Heart right ventricle (tissue), 16 donors: ENCODE measurements around the gene HSF5. TPM values are rescaled to one million over a fixed set of nuclear protein-coding genes. Genes with fewer than 3 reads are reported as not detected.

ENCODE experiments used
- ATAC-seq, 8 donors: fragments of 200-7000 bp; cut with Tn5 transposase; one replicate each; pipeline ENCODE4 v1.9.1; 2020; ENCODE audit warnings: mild to moderate bottlenecking in 8 of 8, moderate library complexity in 8 of 8, moderate number of reproducible peaks in 1 of 8
- DNase-seq, 2 donors: peaks; one replicate each; pipeline ENCODE4 v3.0.0-alpha.2; 2020
- H3K27ac ChIP-seq, 10 donors: fragments of 200-600 bp; sonication (generic) in 2 of 10; one replicate each; pipeline versions ENCODE4 v1.5.0 to v1.8.0; 2020 to 2022; ENCODE audit warnings: mild to moderate bottlenecking in 3 of 10
- H3K27me3 ChIP-seq, 7 donors: fragments of 200-600 bp; one replicate each; pipeline ENCODE4 v1.8.0; 2021 to 2022; ENCODE audit warnings: mild to moderate bottlenecking in 2 of 7
- H3K36me3 ChIP-seq, 9 donors: fragments of 200-600 bp; sonication (generic) in 1 of 9; one replicate each; pipeline versions ENCODE4 v1.5.0 to v1.8.0; 2020 to 2022; ENCODE audit warnings: mild to moderate bottlenecking in 2 of 9
- H3K4me1 ChIP-seq, 9 donors: fragments of 200-600 bp; sonication (generic) in 1 of 9; one replicate each; pipeline versions ENCODE4 v1.5.0 to v1.8.0; 2020 to 2022; ENCODE audit warnings: mild to moderate bottlenecking in 4 of 9
- H3K4me3 ChIP-seq, 10 donors: fragments of 200-600 bp; sonication (generic) in 2 of 10; one replicate each; pipeline versions ENCODE4 v1.5.0 to v1.8.0; 2020 to 2022; ENCODE audit warnings: mild to moderate bottlenecking in 7 of 10, moderate library complexity in 2 of 10
- H3K9me3 ChIP-seq, 11 donors: fragments of 200-600 bp in 10 of 11; sonication (generic) in 2 of 11; one replicate each; pipeline versions ENCODE4 v1.5.0 to v1.8.0; 2013 to 2022; ENCODE audit warnings: mild to moderate bottlenecking in 2 of 11, control low read depth in 1 of 11, moderate library complexity in 1 of 11
- CTCF ChIP-seq, 9 donors: fragments of 200-600 bp; sonication (generic) in 2 of 9; IDR thresholded peaks; one replicate each; pipeline versions ENCODE4 v1.5.0 to v1.8.0; 2021 to 2022; ENCODE audit warnings: antibody characterized with exemption in 9 of 9, mild to moderate bottlenecking in 5 of 9, moderate library complexity in 1 of 9
- WGBS, 2 donors: extraction: QIAGEN DNeasy Blood & Tissue Kit; methylation state at CpG; one replicate each; pipeline ENCODE4 v1.1.7; 2013; ENCODE audit warnings: inconsistent platforms in 1 of 2; 5-methylcytosine and 5-hydroxymethylcytosine counted together
- intact Hi-C, 10 donors: fragments of 100-400 bp; cut with DNase I; formaldehyde crosslinking; loops; one replicate each; pipeline versions ENCODE4 v1.11.1 to v1.14.2; 2022
- polyA plus RNA-seq, 2 donors: library from polyadenylated mRNA; stranded (reverse); fragments of 200-250 nt; gene quantifications; one replicate each; pipeline ENCODE4 v1.2.3, GENCODE V29; 2013
- total RNA-seq, 10 donors: library from RNA; stranded (reverse); fragmentation: NEBNext Ultra II Directional in 3 of 10; extraction: Animal tissue kit (Norgen Biotek cat#: 25700) in 3 of 10; gene quantifications; one replicate each; pipeline versions ENCODE4 v1.2.1 to v1.2.4, GENCODE V29; 2021 to 2023
- donor health status: Arrhythmogenic right ventricular cardiomyopathy.
- donor health status: ischemic (EF 13 %, LVEDD 7.1; RV severe dilation, severe dysfunction).
- donor health status: healthy with polysubstance abuse.
- donor health status: DM: no; HTN: yes; CAD: no.
- donor health status: DM: no; HTN: no; CAD: no.
- donor health status: ischemic (EF 25% LVEDD 6.9; RV normal size, moderate dysfunction).
- donor health status: ischemic (EF 25% LVEDD 5.7; RV mildly dilated, moderate dysfunction).
- donor health status: healthy.
- donor health status: DM: yes; HTN: yes; CAD: no.
- donor health status: Ischemic cardiomyopathy.
- donor health status: ischemic (EF 35%, LVEDD 5.7; RV mildly dilated, moderate dysfunction).
- donor health status: nonischemic (EF 11% LVEDD 7.7; RV severe dilation, severe dysfunction).
- donor health status: DM: yes; HTN: yes; CAD: no.
- donor health status: PGD.
- donor health status: ischemic (EF 29% LVEDD 5.4; RV normal size, mild dysfunction).
- donor health status: nonischemic (EF 23%, LVEDD 6.1; RV moderate dilation, normal function).

The HSF5 gene
- total and polyA plus RNA-seq, 12 donors, result 0.04 to 0.14 (median 0.05) TPM; not detected in 9

- intact Hi-C loops, result no loop called here
- H3K9me3 ChIP-seq, result no peaks in the 10 kb centered on the region
- no peaks in the 10 kb centered on the region for H3K36me3 ChIP-seq
- peaks cover 0 to 19% (median 0%) of the 10 kb centered on the region in 7 donors for H3K27me3 ChIP-seq
- no peak for TF ChIP-seq CTCF (IDR thresholded peaks at IDR 0.05)
- no peak for DNase-seq
- no peak for ATAC-seq
- peaks cover 5 to 71% (median 47%) of the 10 kb centered on the region in 9 donors for H3K4me1 ChIP-seq
- H3K27ac ChIP-seq, result peak overlapping the region in 8 of 10 donors; percentile 41 to 87 (median 68)
- H3K4me3 ChIP-seq, result peak overlapping the region in 9 of 10 donors; percentile 57 to 75 (median 64)
- 63 to 76% methylated on average over 3 of the region's 3 CpGs for WGBS, 2 donors
Observed at GRCh38 chr17:58532555-58532951, 44.3 kb upstream of the HSF5 start.

GRCh38 chr17:58531661-58532554, 43.7 kb upstream of the HSF5 start:
- peak overlapping the region; percentile 44 to 75 (median 64) for H3K4me3 ChIP-seq
- peaks cover 0 to 19% (median 0%) of the 10 kb centered on the region in 7 donors for H3K27me3 ChIP-seq
- intact Hi-C loops, result loop anchor here in 1 of 10 donors (2.0 kb wide), 1 partner anchor 51 kb away; no protein-coding TSS in a partner anchor

GRCh38 chr17:58531122-58531521, 42.9 kb upstream of the HSF5 start:
- Histone ChIP-seq H3K36me3 (no peaks in the 10 kb centered on the region), H3K27ac (peak overlapping the region; percentile 25 to 87 (median 68)), H3K9me3 (no peaks in the 10 kb centered on the region), H3K4me1 (peaks cover 7 to 76% (median 54%) of the 10 kb centered on the region in 9 donors), H3K4me3 (peak overlapping the region; percentile 35 to 75 (median 64)), H3K27me3 (peaks cover 0 to 19% (median 0%) of the 10 kb centered on the region in 7 donors)
- 43 to 62% methylated on average over 3 of the region's 3 CpGs for WGBS, 2 donors
- ATAC-seq (no peak), DNase-seq (no peak)
- no peak for TF ChIP-seq CTCF (IDR thresholded peaks at IDR 0.05)
- intact Hi-C loops, result loop anchor here in 1 of 10 donors (2.0 kb wide), 1 partner anchor 52 kb away; no protein-coding TSS in a partner anchor

More at GRCh38 chr17:58531661-58532554, 43.7 kb upstream of the HSF5 start:
- Histone ChIP-seq H3K36me3 (no peaks in the 10 kb centered on the region), H3K4me1 (peaks cover 7 to 73% (median 50%) of the 10 kb centered on the region in 9 donors), H3K9me3 (no peaks in the 10 kb centered on the region), H3K27ac (peak overlapping the region; percentile 50 to 87 (median 68))
- ATAC-seq, result peak; percentile 75 to 91 (median 82)
- WGBS, 2 donors, result 1 to 2% methylated on average over 82 of the region's 82 CpGs
- no peak for TF ChIP-seq CTCF (IDR thresholded peaks at IDR 0.05)
- DNase-seq, result peak; percentile 53 to 78

- H3K27me3 ChIP-seq, result peaks cover 0 to 19% (median 0%) of the 10 kb centered on the region in 7 donors
- peak overlapping the region in 8 of 10 donors; percentile 25 to 87 (median 71) for H3K27ac ChIP-seq
- H3K4me3 ChIP-seq, result peak overlapping the region in 8 of 10 donors; percentile 60 to 75 (median 65)
- ATAC-seq (no peak), DNase-seq (no peak)
- TF ChIP-seq CTCF (IDR thresholded peaks at IDR 0.05), result no peak
- no peaks in the 10 kb centered on the region for H3K36me3 ChIP-seq
- no peaks in the 10 kb centered on the region for H3K9me3 ChIP-seq
- intact Hi-C loops, result loop anchor here in 1 of 10 donors (2.0 kb wide), 1 partner anchor 52 kb away; no protein-coding TSS in a partner anchor
- peaks cover 7 to 80% (median 57%) of the 10 kb centered on the region in 9 donors for H3K4me1 ChIP-seq
- 57 to 67% methylated on average over 2 of the region's 2 CpGs for WGBS, 2 donors
Observed at GRCh38 chr17:58530655-58531054, 42.4 kb upstream of the HSF5 start.
